K562 (cell line): Measurements from ENCODE around the gene ODC1.

Source experiments
- BRF1 ChIP-seq: IDR thresholded peaks from 3 replicates; pipeline ENCODE4 v1.6.1; 2011; ENCODE audit warnings: borderline replicate concordance, mild to moderate bottlenecking; ENCODE audit not compliant: insufficient read length; ENCODE audit errors: extremely low read depth
- CBX1 ChIP-seq: sonication (generic); IDR thresholded peaks from 2 replicates; pipeline ENCODE4 v1.6.1; 2016; ENCODE audit warnings: antibody characterized with exemption, low read depth, mild to moderate bottlenecking
- CBX5 ChIP-seq: IDR thresholded peaks from 2 replicates; pipeline ENCODE4 v1.6.1; 2014; ENCODE audit warnings: low read depth, borderline replicate concordance
- DPF2 ChIP-seq: fragments of 450-650 bp; IDR thresholded peaks from 2 replicates; pipeline ENCODE4 v1.6.1; 2016
- EP300 ChIP-seq: IDR thresholded peaks from 2 replicates; pipeline ENCODE4 v1.6.1; 2012; ENCODE audit warnings: low read length, improper control_type of control experiment
- EZH2 ChIP-seq: IDR thresholded peaks from 2 replicates; pipeline ENCODE4 v1.6.1; 2012; ENCODE audit warnings: low read depth, mild to moderate bottlenecking, inconsistent platforms, low read length, borderline replicate concordance
- HDAC1 ChIP-seq, 2 experiments: fragments of 450-650 bp; IDR thresholded peaks; 2 replicates each; pipeline ENCODE4 v1.6.1; 2016 to 2017; ENCODE audit warnings: inconsistent platforms in 1 of 2, mild to moderate bottlenecking in 1 of 2, moderate library complexity in 1 of 2
- MAFK ChIP-seq: IDR thresholded peaks from 2 replicates; pipeline ENCODE4 v1.6.1; 2011; ENCODE audit warnings: low read length, improper control_type of control experiment
- REST ChIP-seq, 2 experiments: fragments of 450-650 bp; formaldehyde crosslinking in 1 of 2; IDR thresholded peaks; 2 replicates each; pipeline versions ENCODE4 v1.4.0 to v1.6.1; 2014 to 2020; ENCODE audit warnings: mild to moderate bottlenecking in 2 of 2, borderline replicate concordance in 1 of 2, low read depth in 1 of 2
- SRF ChIP-seq, 2 experiments: fragments of 250-450, 450-650 bp in 1 of 2; sonication (Bioruptor Pico) in 1 of 2; sonication (generic) in 1 of 2; formaldehyde crosslinking; IDR thresholded peaks; 2 replicates each; pipeline versions ENCODE4 v1.5.0 to v1.5.1; 2020 to 2022; ENCODE audit warnings: mild to moderate bottlenecking in 1 of 2, missing genetic modification reagents in 1 of 2
- ZNF232 ChIP-seq: sonication (generic); formaldehyde crosslinking; IDR thresholded peaks from 2 replicates; pipeline ENCODE4 v1.8.0; 2022; ENCODE audit warnings: mild to moderate bottlenecking, missing genetic modification reagents
- TF ChIP-seq, protein P1 (sequence below): fragments of 250-450 bp; sonication (Bioruptor Pico); IDR thresholded peaks from 2 replicates; pipeline ENCODE4 v1.8.0; 2021; ENCODE audit warnings: moderate library complexity, mild to moderate bottlenecking, inconsistent platforms
- TF ChIP-seq, protein P2 (sequence below): fragments of 250-450 bp; sonication (Bioruptor Pico); IDR thresholded peaks from 2 replicates; pipeline ENCODE4 v1.8.0; 2021; ENCODE audit warnings: moderate library complexity, mild to moderate bottlenecking, inconsistent platforms
- TF ChIP-seq, protein P3 (sequence below): sonication (generic); formaldehyde crosslinking; IDR thresholded peaks from 2 replicates; pipeline ENCODE4 v1.8.1; 2023; ENCODE audit warnings: missing genetic modification reagents, mild to moderate bottlenecking, borderline replicate concordance

GRCh38 chr2:10438688-10439087, 9.4 kb downstream of the ODC1 start:
- TF ChIP-seq CBX5 (no peak), EP300 (no peak), REST (IDR thresholded peaks at IDR 0.05; ENCODE audit: borderline replicate concordance) (no peak), REST (CRISPR knock-in tag; IDR thresholded peaks at IDR 0.05; ENCODE audit: low read depth) (no peak), MAFK (no peak), HDAC1 (IDR thresholded peaks at IDR 0.05) (no peak), DPF2 (no peak), ZNF232 (no peak), BRF1 (no peak), EZH2 (no peak), SRF (CRISPR knock-in tag; IDR thresholded peaks at IDR 0.05) (no peak), CBX1 (no peak)
- TF ChIP-seq, protein P1, sequence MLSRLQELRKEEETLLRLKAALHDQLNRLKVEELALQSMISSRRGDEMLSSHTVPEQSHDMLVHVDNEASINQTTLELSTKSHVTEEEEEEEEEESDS (CRISPR knock-in tag): no peak
- TF ChIP-seq, protein P2, sequence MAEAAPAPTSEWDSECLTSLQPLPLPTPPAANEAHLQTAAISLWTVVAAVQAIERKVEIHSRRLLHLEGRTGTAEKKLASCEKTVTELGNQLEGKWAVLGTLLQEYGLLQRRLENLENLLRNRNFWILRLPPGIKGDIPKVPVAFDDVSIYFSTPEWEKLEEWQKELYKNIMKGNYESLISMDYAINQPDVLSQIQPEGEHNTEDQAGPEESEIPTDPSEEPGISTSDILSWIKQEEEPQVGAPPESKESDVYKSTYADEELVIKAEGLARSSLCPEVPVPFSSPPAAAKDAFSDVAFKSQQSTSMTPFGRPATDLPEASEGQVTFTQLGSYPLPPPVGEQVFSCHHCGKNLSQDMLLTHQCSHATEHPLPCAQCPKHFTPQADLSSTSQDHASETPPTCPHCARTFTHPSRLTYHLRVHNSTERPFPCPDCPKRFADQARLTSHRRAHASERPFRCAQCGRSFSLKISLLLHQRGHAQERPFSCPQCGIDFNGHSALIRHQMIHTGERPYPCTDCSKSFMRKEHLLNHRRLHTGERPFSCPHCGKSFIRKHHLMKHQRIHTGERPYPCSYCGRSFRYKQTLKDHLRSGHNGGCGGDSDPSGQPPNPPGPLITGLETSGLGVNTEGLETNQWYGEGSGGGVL (CRISPR knock-in tag): no peak
- TF ChIP-seq, protein P3, sequence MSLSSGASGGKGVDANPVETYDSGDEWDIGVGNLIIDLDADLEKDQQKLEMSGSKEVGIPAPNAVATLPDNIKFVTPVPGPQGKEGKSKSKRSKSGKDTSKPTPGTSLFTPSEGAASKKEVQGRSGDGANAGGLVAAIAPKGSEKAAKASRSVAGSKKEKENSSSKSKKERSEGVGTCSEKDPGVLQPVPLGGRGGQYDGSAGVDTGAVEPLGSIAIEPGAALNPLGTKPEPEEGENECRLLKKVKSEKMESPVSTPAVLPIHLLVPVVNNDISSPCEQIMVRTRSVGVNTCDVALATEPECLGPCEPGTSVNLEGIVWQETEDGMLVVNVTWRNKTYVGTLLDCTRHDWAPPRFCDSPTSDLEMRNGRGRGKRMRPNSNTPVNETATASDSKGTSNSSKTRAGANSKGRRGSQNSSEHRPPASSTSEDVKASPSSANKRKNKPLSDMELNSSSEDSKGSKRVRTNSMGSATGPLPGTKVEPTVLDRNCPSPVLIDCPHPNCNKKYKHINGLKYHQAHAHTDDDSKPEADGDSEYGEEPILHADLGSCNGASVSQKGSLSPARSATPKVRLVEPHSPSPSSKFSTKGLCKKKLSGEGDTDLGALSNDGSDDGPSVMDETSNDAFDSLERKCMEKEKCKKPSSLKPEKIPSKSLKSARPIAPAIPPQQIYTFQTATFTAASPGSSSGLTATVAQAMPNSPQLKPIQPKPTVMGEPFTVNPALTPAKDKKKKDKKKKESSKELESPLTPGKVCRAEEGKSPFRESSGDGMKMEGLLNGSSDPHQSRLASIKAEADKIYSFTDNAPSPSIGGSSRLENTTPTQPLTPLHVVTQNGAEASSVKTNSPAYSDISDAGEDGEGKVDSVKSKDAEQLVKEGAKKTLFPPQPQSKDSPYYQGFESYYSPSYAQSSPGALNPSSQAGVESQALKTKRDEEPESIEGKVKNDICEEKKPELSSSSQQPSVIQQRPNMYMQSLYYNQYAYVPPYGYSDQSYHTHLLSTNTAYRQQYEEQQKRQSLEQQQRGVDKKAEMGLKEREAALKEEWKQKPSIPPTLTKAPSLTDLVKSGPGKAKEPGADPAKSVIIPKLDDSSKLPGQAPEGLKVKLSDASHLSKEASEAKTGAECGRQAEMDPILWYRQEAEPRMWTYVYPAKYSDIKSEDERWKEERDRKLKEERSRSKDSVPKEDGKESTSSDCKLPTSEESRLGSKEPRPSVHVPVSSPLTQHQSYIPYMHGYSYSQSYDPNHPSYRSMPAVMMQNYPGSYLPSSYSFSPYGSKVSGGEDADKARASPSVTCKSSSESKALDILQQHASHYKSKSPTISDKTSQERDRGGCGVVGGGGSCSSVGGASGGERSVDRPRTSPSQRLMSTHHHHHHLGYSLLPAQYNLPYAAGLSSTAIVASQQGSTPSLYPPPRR (CRISPR knock-in tag): no peak
